ENCODE measurements around the gene ADGB. TPM values are rescaled to one million over a fixed set of nuclear protein-coding genes. Genes with fewer than 3 reads are reported as not detected.

The ADGB gene
- total and polyA plus RNA-seq, 9 of the 15 experiments (the other 6 are each of a cell fraction or from before 2014, with no cell fraction given): not detected

DNA sequence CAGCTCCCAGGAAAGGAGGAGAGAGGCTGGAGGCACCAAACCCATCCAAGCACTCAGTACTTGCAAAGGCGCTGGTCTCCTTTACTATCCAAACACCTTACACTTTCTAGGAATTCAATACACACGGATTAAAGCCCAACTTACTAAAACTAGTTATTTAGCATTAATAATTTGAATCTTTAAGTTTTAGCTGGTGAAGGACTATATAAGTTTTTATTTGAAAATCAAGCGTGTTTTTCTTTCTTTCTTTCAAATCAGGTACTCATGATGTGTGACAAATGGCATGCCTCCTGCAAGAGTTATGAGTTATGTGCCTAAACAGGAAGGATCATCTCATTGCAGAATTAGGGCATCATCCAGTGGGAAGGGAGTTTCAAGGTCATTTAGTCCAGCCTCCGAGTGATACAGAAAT, 263.7 kb downstream of the ADGB start (continued):
- TF ChIP-seq XRCC5 (IDR thresholded peaks at IDR 0.05; ENCODE audit: low read depth, low read length) (no peak), TRIM25 (IDR thresholded peaks at IDR 0.05; ENCODE audit: borderline replicate concordance) (no peak), U2AF2 (optimal IDR thresholded peaks at IDR 0.05; ENCODE audit: low read depth, low read length) (no peak), ZNF511 (CRISPR knock-in tag; IDR thresholded peaks at IDR 0.05) (no peak), SRSF3 (IDR thresholded peaks at IDR 0.05; ENCODE audit: insufficient read depth, low read length) (no peak), ETV1 (tag; conservative IDR thresholded peaks at IDR 0.05; ENCODE audit: low read depth) (no peak), NCOA6 (IDR thresholded peaks at IDR 0.05) (no peak), TGIF2 (CRISPR knock-in tag; IDR thresholded peaks at IDR 0.05) (no peak), CTBP1 (IDR thresholded peaks at IDR 0.05; ENCODE audit: borderline replicate concordance) (0 out of 2 replicates have a peak, but pooled peaks have one; percentile 25), PRPF4 (IDR thresholded peaks at IDR 0.05; ENCODE audit: insufficient read depth, low read depth, low read length, poor library complexity, severe bottlenecking) (no peak), ZEB2 (IDR thresholded peaks at IDR 0.05) (no peak), JUND (IDR thresholded peaks at IDR 0.05; ENCODE audit: borderline replicate concordance, low read depth, low read length) (no peak), JUND (tag; IDR thresholded peaks at IDR 0.05; ENCODE audit: borderline replicate concordance, low read depth, low read length) (no peak), DMBX1 (CRISPR knock-in tag; IDR thresholded peaks at IDR 0.05; ENCODE audit: borderline replicate concordance) (no peak), MCM3 (IDR thresholded peaks at IDR 0.05) (no peak), FUS (optimal IDR thresholded peaks at IDR 0.05; ENCODE audit: low read depth, low read length) (no peak), LARP7 (IDR thresholded peaks at IDR 0.05) (no peak), ZC3H4 (CRISPR knock-in tag; IDR thresholded peaks at IDR 0.05; ENCODE audit: borderline replicate concordance) (no peak), E2F3 (CRISPR knock-in tag; IDR thresholded peaks at IDR 0.05) (no peak), MXD1 (CRISPR knock-in tag; IDR thresholded peaks at IDR 0.05; ENCODE audit: borderline replicate concordance, poor library complexity, severe bottlenecking) (no peak), NR3C1 (CRISPR knock-in tag; IDR thresholded peaks at IDR 0.05) (no peak), BMI1 (IDR thresholded peaks at IDR 0.05; ENCODE audit: low read length) (no peak), ADNP (tag; IDR thresholded peaks at IDR 0.05) (no peak), ZBTB7A (IDR thresholded peaks at IDR 0.05; ENCODE audit: borderline replicate concordance, control insufficient read depth, low read depth, low read length) (no peak), ATF1 (CRISPR knock-in tag; IDR thresholded peaks at IDR 0.05) (no peak), ATF1 (tag; IDR thresholded peaks at IDR 0.05) (no peak), BDP1 (IDR thresholded peaks at IDR 0.05; ENCODE audit: insufficient read depth, insufficient read length) (no peak), ZNF217 (CRISPR knock-in tag; IDR thresholded peaks at IDR 0.05) (no peak)
- TF ChIP-seq, protein P1, sequence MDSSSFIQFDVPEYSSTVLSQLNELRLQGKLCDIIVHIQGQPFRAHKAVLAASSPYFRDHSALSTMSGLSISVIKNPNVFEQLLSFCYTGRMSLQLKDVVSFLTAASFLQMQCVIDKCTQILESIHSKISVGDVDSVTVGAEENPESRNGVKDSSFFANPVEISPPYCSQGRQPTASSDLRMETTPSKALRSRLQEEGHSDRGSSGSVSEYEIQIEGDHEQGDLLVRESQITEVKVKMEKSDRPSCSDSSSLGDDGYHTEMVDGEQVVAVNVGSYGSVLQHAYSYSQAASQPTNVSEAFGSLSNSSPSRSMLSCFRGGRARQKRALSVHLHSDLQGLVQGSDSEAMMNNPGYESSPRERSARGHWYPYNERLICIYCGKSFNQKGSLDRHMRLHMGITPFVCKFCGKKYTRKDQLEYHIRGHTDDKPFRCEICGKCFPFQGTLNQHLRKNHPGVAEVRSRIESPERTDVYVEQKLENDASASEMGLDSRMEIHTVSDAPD (CRISPR knock-in tag; IDR thresholded peaks at IDR 0.05): no peak
